ENCODE data around the gene LONP1. TPM values are rescaled to one million over a fixed set of nuclear protein-coding genes. Genes with fewer than 3 reads are reported as not detected.

LONP1 gene
- total RNA-seq, 4 donors from 2014 or later = 49.8 to 75.9 (median 54.0) TPM

GRCh38 chr19:5676105-5676771 lies 43.7 kb downstream of the LONP1 start:
- no peak for TF ChIP-seq CTCF (IDR thresholded peaks at IDR 0.05)
- DNase-seq (ENCODE audit: low spot score) = no peak

GRCh38 chr19:5674714-5675113 lies 45.2 kb downstream of the LONP1 start:
- ATAC-seq (ENCODE audit: low FRiP score) = no peak
- no peak for TF ChIP-seq CTCF (IDR thresholded peaks at IDR 0.05)

More at GRCh38 chr19:5676105-5676771, 43.7 kb downstream of the LONP1 start:
- ATAC-seq (ENCODE audit: low FRiP score) = no peak

GRCh38 chr19:5673752-5674151 lies 46.2 kb downstream of the LONP1 start:
- no peak for DNase-seq (ENCODE audit: low spot score)
- ATAC-seq (ENCODE audit: low FRiP score) = no peak
- no peak for TF ChIP-seq CTCF (IDR thresholded peaks at IDR 0.05)

More at GRCh38 chr19:5674714-5675113, 45.2 kb downstream of the LONP1 start:
- DNase-seq (ENCODE audit: low spot score) = no peak

GRCh38 chr19:5672708-5673459 lies 47.1 kb downstream of the LONP1 start:
- no peak for TF ChIP-seq CTCF (IDR thresholded peaks at IDR 0.05)
- DNase-seq (ENCODE audit: low spot score) = no peak
- ATAC-seq (ENCODE audit: low FRiP score) = no peak

- no peak for TF ChIP-seq CTCF (IDR thresholded peaks at IDR 0.05)
- DNase-seq (ENCODE audit: low spot score) (no peak), ATAC-seq (ENCODE audit: low FRiP score) (no peak)
Observed at GRCh38 chr19:5671600-5671999, 48.3 kb downstream of the LONP1 start.

- no peak for ATAC-seq (ENCODE audit: low FRiP score)
- DNase-seq (ENCODE audit: low spot score) = no peak
- no peak for TF ChIP-seq CTCF (IDR thresholded peaks at IDR 0.05)
Observed at GRCh38 chr19:5669212-5669611, 50.7 kb downstream of the LONP1 start.
